SK-N-MC (cell line): ENCODE data around the gene GH2.

Experiments used
- DNase-seq: peaks from one replicate; pipeline ENCODE4 v3.0.0-alpha.2; 2011; ENCODE audit warnings: low read depth, low spot score
- H3K27ac ChIP-seq: fragments of 200-600 bp; sonication (generic); 2 replicates; pipeline ENCODE4 v1.5.1; 2016; ENCODE audit warnings: mixed run types
- H3K36me3 ChIP-seq: fragments of 200-600 bp; sonication (generic); 2 replicates; pipeline ENCODE4 v1.6.1; 2017; ENCODE audit warnings: antibody characterized with exemption, low read length, mixed read lengths; ENCODE audit not compliant: insufficient read depth
- H3K4me3 ChIP-seq: fragments of 200-600 bp; sonication (generic); 2 replicates; pipeline ENCODE4 v1.5.1; 2016
- H3K9ac ChIP-seq: fragments of 200-600 bp; sonication (generic); 2 replicates; pipeline ENCODE4 v1.8.0; 2017; ENCODE audit warnings: mixed run types, mixed read lengths; ENCODE audit not compliant: insufficient read length
- H3K9me3 ChIP-seq: fragments of 200-600 bp; sonication (generic); 2 replicates; pipeline ENCODE4 v1.6.1; 2017; ENCODE audit warnings: low read depth, mild to moderate bottlenecking, antibody characterized with exemption, low read length, moderate library complexity, mixed read lengths
- EZH2 ChIP-seq: fragments of 200-600 bp; sonication (generic); IDR thresholded peaks from one replicate; pipeline ENCODE4 v1.6.1; 2017; ENCODE audit warnings: antibody characterized with exemption
- FOXP2 ChIP-seq: optimal IDR thresholded peaks from 2 replicates; pipeline ENCODE3; 2011; ENCODE audit warnings: mild to moderate bottlenecking, moderate library complexity; ENCODE audit not compliant: insufficient read depth; ENCODE audit errors: extremely low read length, control extremely low read depth
- POLR2AphosphoS5 ChIP-seq: IDR thresholded peaks from 2 replicates; pipeline ENCODE4 v1.6.1; 2012; ENCODE audit warnings: mild to moderate bottlenecking, low read depth, low read length, borderline replicate concordance

Gene GH2

GRCh38 chr17:63838631-63839171 lies 43.0 kb downstream of the GH2 start:
- no peak overlapping the region for H3K9ac ChIP-seq
- no peaks in the 10 kb centered on the region for H3K9me3 ChIP-seq
- H3K36me3 ChIP-seq = peaks cover 20% of the 10 kb centered on the region; the same call in 1 of the 2 replicates
- DNase-seq = peak; percentile 34
- TF ChIP-seq EZH2 (no peak), POLR2AphosphoS5 (no peak), FOXP2 (no peak)
- peak overlapping the region; percentile 62 for H3K4me3 ChIP-seq
- H3K27ac ChIP-seq = peak overlapping the region; percentile 84

- TF ChIP-seq EZH2 = no peak
- no peak for TF ChIP-seq POLR2AphosphoS5
- TF ChIP-seq FOXP2 = no peak
- Histone ChIP-seq H3K27ac (no peak overlapping the region), H3K9me3 (no peaks in the 10 kb centered on the region), H3K4me3 (peak overlapping the region; percentile 62), H3K36me3 (peaks cover 26% of the 10 kb centered on the region), H3K9ac (no peak overlapping the region)
- DNase-seq = no peak
Observed at GRCh38 chr17:63837962-63838600, 43.7 kb downstream of the GH2 start.

- DNase-seq = no peak
- Histone ChIP-seq H3K4me3 (no peak overlapping the region), H3K9ac (no peak overlapping the region), H3K36me3 (peaks cover 32% of the 10 kb centered on the region), H3K9me3 (no peaks in the 10 kb centered on the region), H3K27ac (no peak overlapping the region)
- TF ChIP-seq EZH2 (no peak), FOXP2 (no peak), POLR2AphosphoS5 (no peak)
Observed at GRCh38 chr17:63837480-63837879, 44.3 kb downstream of the GH2 start.

- H3K9ac ChIP-seq = no peak overlapping the region
- H3K27ac ChIP-seq = no peak overlapping the region
- H3K9me3 ChIP-seq = no peaks in the 10 kb centered on the region
- TF ChIP-seq EZH2 = no peak
- TF ChIP-seq POLR2AphosphoS5 = no peak
- no peak for TF ChIP-seq FOXP2
- H3K36me3 ChIP-seq = peaks cover 39% of the 10 kb centered on the region
- no peak overlapping the region for H3K4me3 ChIP-seq
- no peak for DNase-seq
Observed at GRCh38 chr17:63836811-63837210, 44.9 kb downstream of the GH2 start.

- Histone ChIP-seq H3K4me3 (no peak overlapping the region), H3K36me3 (peaks cover 55% of the 10 kb centered on the region), H3K27ac (no peak overlapping the region), H3K9me3 (no peaks in the 10 kb centered on the region), H3K9ac (no peak overlapping the region)
- TF ChIP-seq FOXP2 (no peak), EZH2 (no peak), POLR2AphosphoS5 (no peak)
- no peak for DNase-seq
Observed at GRCh38 chr17:63835167-63835720, 46.5 kb downstream of the GH2 start.

GRCh38 chr17:63834431-63835166 lies 47.1 kb downstream of the GH2 start:
- no peak overlapping the region for H3K9ac ChIP-seq
- TF ChIP-seq POLR2AphosphoS5 (no peak), FOXP2 (no peak), EZH2 (no peak)
- H3K36me3 ChIP-seq = peaks cover 61% of the 10 kb centered on the region
- H3K4me3 ChIP-seq = no peak overlapping the region
- peak; percentile 22 for DNase-seq
- H3K27ac ChIP-seq = no peak overlapping the region; the same call in 1 of the 2 replicates
- no peaks in the 10 kb centered on the region for H3K9me3 ChIP-seq

GRCh38 chr17:63833741-63834373 lies 47.9 kb downstream of the GH2 start:
- Histone ChIP-seq H3K4me3 (no peak overlapping the region), H3K36me3 (peaks cover 69% of the 10 kb centered on the region), H3K9ac (no peak overlapping the region), H3K9me3 (no peaks in the 10 kb centered on the region), H3K27ac (no peak overlapping the region; the same call in 1 of the 2 replicates)
- DNase-seq = no peak
- TF ChIP-seq FOXP2 (no peak), POLR2AphosphoS5 (peak; percentile 19; the same call in 1 of the 2 replicates)

- no peak for DNase-seq
- H3K27ac ChIP-seq = no peak overlapping the region
- TF ChIP-seq EZH2 (no peak), POLR2AphosphoS5 (0 out of 2 replicates have a peak, but pooled peaks have one; percentile 13)
- H3K4me3 ChIP-seq = no peak overlapping the region
- H3K36me3 ChIP-seq = peaks cover 72% of the 10 kb centered on the region
- no peak overlapping the region for H3K9ac ChIP-seq
- H3K9me3 ChIP-seq = no peaks in the 10 kb centered on the region
Observed at GRCh38 chr17:63833026-63833740, 48.6 kb downstream of the GH2 start.
